Keratinocyte (primary cell): Measurements from ENCODE around the gene RGS3. TPM values are rescaled to one million over a fixed set of nuclear protein-coding genes. Genes with fewer than 3 reads are reported as not detected.

Source experiments
- DNase-seq: peaks from one replicate; pipeline ENCODE4 v3.0.0-alpha.2; 2011; ENCODE audit warnings: low read depth, missing footprints, low spot score
- FAIRE-seq: peaks from 2 replicates; lab custom pipeline; 2011; peaks lifted over from hg19 to GRCh38; lab: Jason Lieb, UNC
- H2AFZ ChIP-seq: 2 replicates; pipeline ENCODE4 v1.6.0; 2012; ENCODE audit warnings: low read length, control low read depth, inconsistent platforms; ENCODE audit not compliant: control insufficient read depth
- H3K27ac ChIP-seq: 2 replicates; pipeline ENCODE4 v1.5.1; 2011; ENCODE audit warnings: low read length; ENCODE audit not compliant: control insufficient read depth, insufficient read depth
- H3K27me3 ChIP-seq: 3 replicates; pipeline ENCODE4 v1.6.0; 2011; ENCODE audit warnings: low read length; ENCODE audit not compliant: control insufficient read depth, insufficient read depth; ENCODE audit errors: extremely low read depth
- H3K36me3 ChIP-seq, 2 experiments: 2 replicates in 1 of 2; 3 replicates in 1 of 2; pipeline ENCODE4 v1.5.1; 2011; ENCODE audit warnings: low read length in 2 of 2, mild to moderate bottlenecking in 1 of 2; ENCODE audit not compliant: control insufficient read depth in 2 of 2, insufficient read depth in 2 of 2; ENCODE audit errors: extremely low read depth in 1 of 2
- H3K4me1 ChIP-seq: 3 replicates; pipeline ENCODE4 v1.5.1; 2011; ENCODE audit warnings: low read length; ENCODE audit not compliant: control insufficient read depth, insufficient read depth; ENCODE audit errors: extremely low read depth
- H3K4me2 ChIP-seq: 3 replicates; pipeline ENCODE4 v1.6.0; 2011; ENCODE audit warnings: low read depth, low read length; ENCODE audit not compliant: control insufficient read depth, insufficient read depth; ENCODE audit errors: extremely low read depth
- H3K4me3 ChIP-seq, 3 experiments: fragments of 200-600 bp in 1 of 3; sonication (generic) in 1 of 3; 2 replicates in 2 of 3; 3 replicates in 1 of 3; pipeline ENCODE4 v1.5.1; 2011 to 2016; ENCODE audit warnings: low read length in 3 of 3, mild to moderate bottlenecking in 3 of 3, control low read depth in 2 of 3, inconsistent platforms in 1 of 3, low read depth in 1 of 3, mixed read lengths in 1 of 3, mixed run types in 1 of 3, moderate library complexity in 1 of 3; ENCODE audit not compliant: control insufficient read depth in 2 of 3, insufficient read depth in 2 of 3; ENCODE audit errors: extremely low read depth in 1 of 3
- H3K79me2 ChIP-seq: 2 replicates; pipeline ENCODE4 v1.6.0; 2012; ENCODE audit warnings: low read length; ENCODE audit not compliant: control insufficient read depth, insufficient read depth
- H3K9ac ChIP-seq: 3 replicates; pipeline ENCODE4 v1.6.0; 2011; ENCODE audit warnings: low read length; ENCODE audit not compliant: control insufficient read depth, insufficient read depth; ENCODE audit errors: extremely low read depth
- H3K9me1 ChIP-seq: 3 replicates; pipeline ENCODE4 v1.6.0; 2011; ENCODE audit warnings: low read length; ENCODE audit not compliant: control insufficient read depth, insufficient read depth; ENCODE audit errors: extremely low read depth
- H3K9me3 ChIP-seq: 2 replicates; pipeline ENCODE4 v1.5.1; 2012; ENCODE audit warnings: low read depth, low read length; ENCODE audit not compliant: control insufficient read depth
- H4K20me1 ChIP-seq: 3 replicates; pipeline ENCODE4 v1.6.0; 2011; ENCODE audit warnings: low read length; ENCODE audit not compliant: control insufficient read depth, insufficient read depth; ENCODE audit errors: extremely low read depth
- CTCF ChIP-seq, 3 experiments: IDR thresholded peaks in 1 of 3; conservative IDR thresholded peaks in 1 of 3; optimal IDR thresholded peaks in 1 of 3; 2 replicates in 2 of 3; 3 replicates in 1 of 3; pipeline versions ENCODE3 to v1.5.1; 2011; ENCODE audit warnings: low read length in 3 of 3, mild to moderate bottlenecking in 3 of 3, moderate library complexity in 2 of 3, control low read depth in 1 of 3, inconsistent platforms in 1 of 3; ENCODE audit not compliant: insufficient read depth in 2 of 3; ENCODE audit errors: extremely low read depth in 1 of 3
- EZH2 ChIP-seq: IDR thresholded peaks from one replicate; pipeline ENCODE4 v1.6.1; 2012; ENCODE audit warnings: inconsistent platforms, mild to moderate bottlenecking, low read length, moderate library complexity
- dilution Hi-C: fragments of 300-500 bp; cut with MboI; formaldehyde crosslinking; loops from one replicate; pipeline ENCODE4 v1.7.0; 2020; ENCODE audit warnings: low sequenced_read_pairs; ENCODE audit not compliant: extremely low pct_ligation_motif_present
- polyA plus RNA-seq, 5 experiments: library from polyadenylated mRNA; depleted of rRNA in 3 of 5; stranded (reverse) in 3 of 5; stranded (forward) in 1 of 5; unstranded in 1 of 5; fragments of >200 nt; gene quantifications; 1 replicate in 1 of 5; 2 replicates in 3 of 5; 3 replicates in 1 of 5; pipeline versions ENCODE4 v1.2.1 to v1.2.3, GENCODE V29; 2011 to 2012; ENCODE audit warnings: missing spikeins in 2 of 5, low read depth in 1 of 5, low replicate concordance in 1 of 5

The RGS3 gene
- polyA plus RNA-seq, 1 donor (not counting 4 experiments of a cell fraction or from before 2014, with no cell fraction given) = 19.6 TPM

DNA sequence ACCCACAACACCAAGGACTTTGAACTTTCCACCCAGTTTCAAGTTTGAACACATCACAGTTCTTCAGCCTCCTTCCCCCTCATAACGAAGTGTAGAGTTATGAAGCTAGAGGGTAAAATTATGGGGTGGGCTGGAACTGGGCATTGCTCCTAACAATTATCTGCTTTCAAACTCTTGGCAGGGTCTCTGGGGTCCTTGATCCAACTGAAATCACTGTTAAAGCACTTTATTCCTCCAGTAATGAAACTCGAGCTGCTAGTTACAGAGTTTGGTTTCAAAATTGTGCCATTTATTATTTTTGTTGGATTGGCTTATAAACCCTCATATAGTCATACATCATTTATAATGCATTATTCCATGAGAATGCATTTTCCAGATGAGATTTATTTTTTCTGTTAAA lies 158.5 kb downstream of the RGS3 start:
- no peak overlapping the region for H2AFZ ChIP-seq
- no peak overlapping the region for H3K4me2 ChIP-seq

DNA sequence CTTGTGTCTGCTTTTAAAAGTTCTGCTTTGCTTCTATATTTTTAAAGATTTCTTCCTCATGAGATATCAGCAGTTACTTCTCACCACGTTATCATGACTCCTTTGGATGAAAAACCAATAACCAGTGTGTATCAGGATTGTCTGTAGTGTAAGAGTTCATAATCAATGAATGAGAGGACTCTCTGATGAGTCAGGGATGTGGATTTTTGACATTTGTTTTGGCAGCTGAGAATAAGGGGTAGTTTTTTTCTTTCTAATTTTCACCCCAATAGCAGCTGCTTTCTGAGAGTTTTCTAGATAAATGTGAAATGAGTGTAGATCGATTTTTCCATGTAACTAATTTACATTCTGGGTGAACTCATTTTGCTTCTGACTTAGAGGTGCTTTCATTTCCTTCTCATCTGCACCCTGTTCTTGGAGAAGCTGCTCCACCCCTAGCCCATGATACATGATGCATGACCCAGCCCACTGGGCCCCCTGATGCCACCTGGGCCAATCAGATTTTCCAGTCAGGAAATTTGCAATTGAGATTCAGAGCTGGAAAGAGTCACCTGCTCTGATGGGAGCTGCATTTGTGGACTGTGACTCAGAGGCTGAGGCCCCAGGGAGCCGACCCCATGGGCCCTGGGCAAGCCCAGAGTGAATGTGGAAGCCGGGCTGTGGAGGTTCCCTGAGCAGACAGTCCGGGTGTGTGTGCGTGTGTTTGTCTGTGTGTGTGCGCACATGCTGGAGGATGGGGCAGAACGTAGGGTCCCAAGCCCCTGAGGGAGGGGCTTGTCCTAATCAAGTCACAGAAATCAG lies 159.3 kb downstream of the RGS3 start:
- no peaks in the 10 kb centered on the region for H3K9me1 ChIP-seq
- H3K4me3 ChIP-seq = peak overlapping the region in 1 of 3 experiments; percentile 18
- peak overlapping the region; percentile 26 for H3K9ac ChIP-seq
- peak overlapping the region; percentile 42 for H3K4me2 ChIP-seq
- no peak for TF ChIP-seq EZH2
- TF ChIP-seq CTCF (optimal IDR thresholded peaks at IDR 0.05 in 1 of 3, IDR thresholded peaks at IDR 0.05 in 1 of 3, conservative IDR thresholded peaks at IDR 0.05 in 1 of 3; ENCODE audit: extremely low read depth in 1 of 3, insufficient read depth in 2 of 3, low read length in 3 of 3) = no peak
- FAIRE-seq (peak; percentile 43), DNase-seq (peak; percentile 59)
- H3K36me3 ChIP-seq = no peaks in the 10 kb centered on the region
- H4K20me1 ChIP-seq = no peaks in the 10 kb centered on the region
- H2AFZ ChIP-seq = no peak overlapping the region
- peak overlapping the region; percentile 24 for H3K27ac ChIP-seq
- no peaks in the 10 kb centered on the region for H3K79me2 ChIP-seq
- H3K4me1 ChIP-seq = peaks cover 38% of the 10 kb centered on the region
- no peaks in the 10 kb centered on the region for H3K27me3 ChIP-seq
- H3K9me3 ChIP-seq = no peaks in the 10 kb centered on the region
- dilution Hi-C loops = no loop called here

More for the DNA sequence above, 158.5 kb downstream of the RGS3 start:
- Histone ChIP-seq H3K9me1 (no peaks in the 10 kb centered on the region), H3K4me1 (peaks cover 43% of the 10 kb centered on the region), H3K9me3 (no peaks in the 10 kb centered on the region), H4K20me1 (no peaks in the 10 kb centered on the region), H3K27me3 (no peaks in the 10 kb centered on the region), H3K79me2 (no peaks in the 10 kb centered on the region), H3K4me3 (no peak overlapping the region), H3K36me3 (no peaks in the 10 kb centered on the region), H3K9ac (no peak overlapping the region), H3K27ac (peak overlapping the region; percentile 24)
- no peak for DNase-seq
- dilution Hi-C loops = no loop called here
- no peak for TF ChIP-seq CTCF (optimal IDR thresholded peaks at IDR 0.05 in 1 of 3, IDR thresholded peaks at IDR 0.05 in 1 of 3, conservative IDR thresholded peaks at IDR 0.05 in 1 of 3; ENCODE audit: extremely low read depth in 1 of 3, insufficient read depth in 2 of 3, low read length in 3 of 3)
- no peak for TF ChIP-seq EZH2
- FAIRE-seq = no peak
